PC-3 (cell line): ENCODE data around the gene KHDC1.

Experiments
- EZH2 ChIP-seq: fragments of 300-600 bp; sonication (generic); IDR thresholded peaks from one replicate; pipeline ENCODE4 v1.6.1; 2017; ENCODE audit warnings: antibody characterized with exemption, mild to moderate bottlenecking, low read length; ENCODE audit not compliant: unreplicated experiment
- EZH2phosphoT487 ChIP-seq: fragments of 300-600 bp; sonication (generic); IDR thresholded peaks from 2 replicates; pipeline ENCODE4 v1.6.1; 2018; ENCODE audit warnings: mild to moderate bottlenecking, antibody characterized with exemption, low read length, borderline replicate concordance

- TF ChIP-seq EZH2phosphoT487 (no peak), EZH2 (no peak)
Measured at GRCh38 chr6:73216859-73217258, 46.1 kb downstream of the KHDC1 start.
